Chondrocyte (in vitro differentiated cells): Measurements from ENCODE around the gene NOP9. TPM values are rescaled to one million over a fixed set of nuclear protein-coding genes. Genes with fewer than 3 reads are reported as not detected.
A peak's percentile ranks its signal among the peaks of the same experiment; 100 is the strongest.

Experiments
- DNase-seq: peaks from one replicate; pipeline ENCODE4 v3.0.0; 2021; ENCODE audit warnings: mixed read lengths, low spot score
- H3K27ac Mint-ChIP-seq: one replicate; pipeline ENCODE4 v1.8.0; 2021; ENCODE audit warnings: mild to moderate bottlenecking, moderate library complexity, mixed read lengths; ENCODE audit not compliant: unreplicated experiment
- H3K27me3 Mint-ChIP-seq: 2 replicates; pipeline ENCODE4 v1.8.0; 2021; ENCODE audit warnings: low read depth, mixed read lengths
- H3K36me3 Mint-ChIP-seq: 2 replicates; pipeline ENCODE4 v1.8.0; 2021; ENCODE audit warnings: low read depth, mixed read lengths
- H3K4me1 Mint-ChIP-seq: 2 replicates; pipeline ENCODE4 v1.8.0; 2021; ENCODE audit warnings: low read depth, mild to moderate bottlenecking, mixed read lengths
- H3K4me3 Mint-ChIP-seq: one replicate; pipeline ENCODE4 v1.8.0; 2021; ENCODE audit warnings: mild to moderate bottlenecking, moderate library complexity, mixed read lengths; ENCODE audit not compliant: unreplicated experiment
- H3K9me3 Mint-ChIP-seq: 2 replicates; pipeline ENCODE4 v1.8.0; 2021; ENCODE audit warnings: low read depth, mixed read lengths
- CTCF ChIP-seq: fragments of 200-600 bp; sonication (generic); IDR thresholded peaks from 2 replicates; pipeline ENCODE4 v1.5.0; 2021; ENCODE audit warnings: antibody characterized with exemption, mild to moderate bottlenecking, moderate library complexity
- total RNA-seq: library from RNA; stranded (reverse); gene quantifications from 3 replicates; pipeline ENCODE4 v1.2.1, GENCODE V29; 2021

The NOP9 gene
- total RNA-seq, 1 donor from 2014 or later, result 19.4 TPM

GRCh38 chr14:24258548-24259265 lies 40.9 kb upstream of the NOP9 start:
- H3K36me3 Mint-ChIP-seq, result peaks cover 4% of the 10 kb centered on the region
- TF ChIP-seq CTCF, result no peak
- peaks cover 29% of the 10 kb centered on the region for H3K4me1 Mint-ChIP-seq
- no peak overlapping the region for H3K4me3 Mint-ChIP-seq
- peak overlapping the region; percentile 17 for H3K27ac Mint-ChIP-seq
- no peaks in the 10 kb centered on the region for H3K27me3 Mint-ChIP-seq
- no peaks in the 10 kb centered on the region for H3K9me3 Mint-ChIP-seq
- peak; percentile 81 for DNase-seq

- H3K4me1 Mint-ChIP-seq, result peaks cover 29% of the 10 kb centered on the region
- DNase-seq, result peak; percentile 78
- H3K36me3 Mint-ChIP-seq, result peaks cover 1% of the 10 kb centered on the region
- H3K27me3 Mint-ChIP-seq, result no peaks in the 10 kb centered on the region
- no peak for TF ChIP-seq CTCF
- H3K27ac Mint-ChIP-seq, result peak overlapping the region; percentile 17
- no peaks in the 10 kb centered on the region for H3K9me3 Mint-ChIP-seq
- no peak overlapping the region for H3K4me3 Mint-ChIP-seq
Measured at GRCh38 chr14:24259282-24260025, 40.2 kb upstream of the NOP9 start.

- TF ChIP-seq CTCF, result no peak
- H3K9me3 Mint-ChIP-seq, result no peaks in the 10 kb centered on the region
- H3K27me3 Mint-ChIP-seq, result no peaks in the 10 kb centered on the region
- peaks cover 29% of the 10 kb centered on the region for H3K4me1 Mint-ChIP-seq
- no peak overlapping the region for H3K27ac Mint-ChIP-seq
- DNase-seq, result peak; percentile 63
- no peak overlapping the region for H3K4me3 Mint-ChIP-seq
- H3K36me3 Mint-ChIP-seq, result no peaks in the 10 kb centered on the region
Measured at GRCh38 chr14:24260026-24260779, 39.4 kb upstream of the NOP9 start.

- no peak for TF ChIP-seq CTCF
- DNase-seq, result peak; percentile 59
- no peaks in the 10 kb centered on the region for H3K27me3 Mint-ChIP-seq
- no peak overlapping the region for H3K27ac Mint-ChIP-seq
- H3K36me3 Mint-ChIP-seq, result no peaks in the 10 kb centered on the region
- peaks cover 29% of the 10 kb centered on the region for H3K4me1 Mint-ChIP-seq
- H3K4me3 Mint-ChIP-seq, result no peak overlapping the region
- no peaks in the 10 kb centered on the region for H3K9me3 Mint-ChIP-seq
Measured at GRCh38 chr14:24260780-24261157, 38.9 kb upstream of the NOP9 start.
